GM18511 (cell line): ENCODE results near the gene CREG1.
"Not testable (repeated sequence)": the region's sequence is repeated elsewhere in the genome, so short reads cannot be mapped to it uniquely, and the experiment has no call there.

Experiments
- ATAC-seq: cut with Tn5 transposase; IDR thresholded peaks from one replicate; pipeline ENCODE4 v1.9.1; 2021; ENCODE audit warnings: mild to moderate bottlenecking, moderate library complexity; ENCODE audit not compliant: unreplicated experiment

The CREG1 gene

GRCh38 chr1:167564612-167565270 lies 11.2 kb upstream of the CREG1 start:
- ATAC-seq: no peak

GRCh38 chr1:167563579-167564246 lies 10.2 kb upstream of the CREG1 start:
- ATAC-seq: no peak

GRCh38 chr1:167562702-167563101 lies 9.1 kb upstream of the CREG1 start:
- no peak for ATAC-seq

GRCh38 chr1:167561753-167562152 lies 8.2 kb upstream of the CREG1 start:
- no peak for ATAC-seq

- ATAC-seq: no peak
Observed at GRCh38 chr1:167555971-167556714, 2.6 kb upstream of the CREG1 start.

- ATAC-seq: not testable (repeated sequence)
Observed at GRCh38 chr1:167555072-167555471, 1.5 kb upstream of the CREG1 start.

- peak; percentile 30 for ATAC-seq
Observed at GRCh38 chr1:167554028-167554779, 642 bp upstream of the CREG1 start.

- ATAC-seq: no peak
Observed at GRCh38 chr1:167551362-167551761, 2.2 kb downstream of the CREG1 start.

GRCh38 chr1:167548059-167548932 lies 5.3 kb downstream of the CREG1 start:
- no peak for ATAC-seq

- no peak for ATAC-seq
Observed at GRCh38 chr1:167546935-167547334, 6.6 kb downstream of the CREG1 start.

GRCh38 chr1:167545349-167545748 lies 8.2 kb downstream of the CREG1 start:
- ATAC-seq: no peak

- no peak for ATAC-seq
Observed at GRCh38 chr1:167544447-167545093, 9.0 kb downstream of the CREG1 start.

GRCh38 chr1:167543199-167543990 lies 10.2 kb downstream of the CREG1 start:
- no peak for ATAC-seq

- peak; percentile 41 for ATAC-seq
Observed at GRCh38 chr1:167542109-167543032, 11.2 kb downstream of the CREG1 start.

GRCh38 chr1:167541610-167542009 lies 12.0 kb downstream of the CREG1 start:
- no peak for ATAC-seq

- ATAC-seq: no peak
Observed at GRCh38 chr1:167541003-167541402, 12.6 kb downstream of the CREG1 start.

GRCh38 chr1:167538657-167539056 lies 14.9 kb downstream of the CREG1 start:
- ATAC-seq: no peak

- ATAC-seq: peak; percentile 76
Observed at GRCh38 chr1:167533851-167534300, 19.7 kb downstream of the CREG1 start.
